WERI-Rb-1 (cell line): ENCODE measurements around the gene EIF3J.

Experiments used
- DNase-seq: peaks from one replicate; pipeline ENCODE4 v3.0.0-alpha.2; 2020
- H3K27ac ChIP-seq: fragments of 250-450 bp; sonication (Bioruptor Pico); 2 replicates; pipeline ENCODE4 v1.5.1; 2020; ENCODE audit warnings: mild to moderate bottlenecking, moderate library complexity
- H3K27me3 ChIP-seq: fragments of 250-450 bp; sonication (Bioruptor Pico); 2 replicates; pipeline ENCODE4 v1.5.1; 2021; ENCODE audit warnings: mild to moderate bottlenecking, low read depth, moderate library complexity; ENCODE audit not compliant: insufficient read depth, severe bottlenecking
- H3K36me3 ChIP-seq: fragments of 250-450 bp; sonication (Bioruptor Pico); 2 replicates; pipeline ENCODE4 v1.5.1; 2020; ENCODE audit warnings: mild to moderate bottlenecking, moderate library complexity
- H3K4me3 ChIP-seq: 2 replicates; pipeline ENCODE4 v1.5.1; 2011; ENCODE audit warnings: low read depth, mild to moderate bottlenecking, control low read depth, low read length
- H3K9me3 ChIP-seq: fragments of 250-450 bp; sonication (Bioruptor Pico); 2 replicates; pipeline ENCODE4 v1.5.1; 2021; ENCODE audit warnings: mild to moderate bottlenecking, moderate library complexity; ENCODE audit not compliant: severe bottlenecking
- TF ChIP-seq, protein P1 (sequence below): IDR thresholded peaks from 2 replicates; pipeline ENCODE4 v1.5.1; 2011; ENCODE audit warnings: low read depth, mild to moderate bottlenecking, control low read depth, inconsistent platforms, low read length

EIF3J gene

DNA sequence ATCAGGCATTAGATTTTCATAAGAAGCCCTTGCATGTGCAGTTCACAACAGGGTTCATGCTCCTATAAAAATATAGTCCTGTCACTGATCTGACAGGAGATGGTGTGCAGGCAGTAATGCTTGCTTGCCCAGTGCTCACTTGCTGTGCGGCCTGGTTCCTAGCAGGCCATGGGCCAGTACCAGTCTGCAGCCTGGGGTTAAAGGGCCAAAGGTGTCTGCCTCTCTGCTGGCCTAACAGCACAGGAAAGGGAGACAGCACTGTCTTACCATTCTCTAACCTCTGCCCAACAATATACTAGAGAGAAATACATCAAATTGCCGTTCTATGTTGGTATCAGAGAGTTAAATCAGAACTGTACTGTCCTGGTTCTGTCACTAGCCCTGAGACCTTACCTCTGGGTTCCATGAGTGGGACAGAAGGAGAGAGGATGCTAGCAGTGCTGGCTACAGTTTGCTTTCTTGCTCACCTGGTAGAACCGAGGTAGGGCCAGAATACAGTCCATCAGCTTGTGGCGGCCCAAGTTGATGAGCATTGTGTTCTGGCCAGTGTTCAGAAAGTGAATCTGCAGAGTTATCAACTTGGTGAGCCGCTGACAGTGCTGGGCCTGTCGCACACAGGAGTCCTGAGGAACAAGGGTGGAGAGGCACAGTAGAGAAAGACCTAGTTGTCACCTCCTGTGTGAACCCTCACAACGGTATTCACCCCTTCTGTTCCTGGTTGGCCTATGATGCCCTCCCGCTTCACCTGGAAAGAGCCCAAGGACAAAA lies 28.6 kb downstream of the EIF3J start:
- no peaks in the 10 kb centered on the region for H3K27me3 ChIP-seq
- H3K36me3 ChIP-seq = peaks cover 47% of the 10 kb centered on the region
- no peak overlapping the region for H3K27ac ChIP-seq
- peaks cover 5% of the 10 kb centered on the region for H3K9me3 ChIP-seq
- TF ChIP-seq, protein P1, sequence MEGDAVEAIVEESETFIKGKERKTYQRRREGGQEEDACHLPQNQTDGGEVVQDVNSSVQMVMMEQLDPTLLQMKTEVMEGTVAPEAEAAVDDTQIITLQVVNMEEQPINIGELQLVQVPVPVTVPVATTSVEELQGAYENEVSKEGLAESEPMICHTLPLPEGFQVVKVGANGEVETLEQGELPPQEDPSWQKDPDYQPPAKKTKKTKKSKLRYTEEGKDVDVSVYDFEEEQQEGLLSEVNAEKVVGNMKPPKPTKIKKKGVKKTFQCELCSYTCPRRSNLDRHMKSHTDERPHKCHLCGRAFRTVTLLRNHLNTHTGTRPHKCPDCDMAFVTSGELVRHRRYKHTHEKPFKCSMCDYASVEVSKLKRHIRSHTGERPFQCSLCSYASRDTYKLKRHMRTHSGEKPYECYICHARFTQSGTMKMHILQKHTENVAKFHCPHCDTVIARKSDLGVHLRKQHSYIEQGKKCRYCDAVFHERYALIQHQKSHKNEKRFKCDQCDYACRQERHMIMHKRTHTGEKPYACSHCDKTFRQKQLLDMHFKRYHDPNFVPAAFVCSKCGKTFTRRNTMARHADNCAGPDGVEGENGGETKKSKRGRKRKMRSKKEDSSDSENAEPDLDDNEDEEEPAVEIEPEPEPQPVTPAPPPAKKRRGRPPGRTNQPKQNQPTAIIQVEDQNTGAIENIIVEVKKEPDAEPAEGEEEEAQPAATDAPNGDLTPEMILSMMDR = no peak
- DNase-seq = no peak
- H3K4me3 ChIP-seq = no peak overlapping the region

DNA sequence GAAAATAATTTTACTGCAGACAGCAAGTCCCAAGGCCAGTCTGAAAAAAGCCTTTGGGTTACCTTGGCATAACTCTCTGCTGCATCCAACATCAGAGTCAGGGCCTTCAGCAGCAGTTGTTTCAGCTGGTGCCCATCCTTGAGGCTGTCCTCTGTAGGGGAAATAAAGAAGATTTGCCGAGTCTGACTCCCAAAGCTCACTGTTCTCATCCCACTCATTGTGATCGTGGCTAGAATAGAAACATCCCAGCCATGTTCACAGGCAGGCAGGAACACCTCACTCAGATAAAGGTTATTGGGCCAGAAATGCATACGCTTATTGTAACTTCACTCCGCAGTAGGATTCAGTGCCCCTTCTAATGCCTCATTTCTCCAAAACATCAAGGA lies 29.2 kb downstream of the EIF3J start:
- no peak for DNase-seq
- Histone ChIP-seq H3K9me3 (peaks cover 5% of the 10 kb centered on the region), H3K36me3 (peaks cover 42% of the 10 kb centered on the region), H3K27me3 (no peaks in the 10 kb centered on the region), H3K4me3 (no peak overlapping the region), H3K27ac (no peak overlapping the region)
- TF ChIP-seq, protein P1 = no peak

DNA sequence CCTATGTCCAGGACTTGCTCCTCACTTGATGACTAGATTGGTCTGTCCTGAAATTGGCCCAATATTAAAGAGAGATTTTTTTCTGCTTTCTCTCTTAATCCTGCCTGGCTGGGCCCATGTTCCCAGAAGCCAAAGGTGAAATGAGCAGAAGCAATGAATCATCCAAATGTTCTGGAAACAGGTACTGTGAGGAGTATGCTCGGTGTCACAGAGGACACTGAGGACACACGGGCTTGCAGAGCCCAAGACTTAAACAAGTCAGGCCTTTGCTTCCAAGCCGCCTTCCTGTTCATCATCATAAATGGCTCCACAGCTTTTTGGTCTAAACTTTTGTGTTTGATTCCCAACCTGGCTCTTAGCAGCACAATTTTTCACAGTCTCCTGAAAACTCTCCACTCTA lies 31.4 kb downstream of the EIF3J start:
- DNase-seq = no peak
- H3K36me3 ChIP-seq = peaks cover 39% of the 10 kb centered on the region
- peaks cover 5% of the 10 kb centered on the region for H3K9me3 ChIP-seq
- H3K27me3 ChIP-seq = no peaks in the 10 kb centered on the region
- H3K27ac ChIP-seq = no peak overlapping the region
- no peak overlapping the region for H3K4me3 ChIP-seq
- TF ChIP-seq, protein P1 = no peak

GRCh38 chr15:44569316-44569715 lies 32.4 kb downstream of the EIF3J start:
- DNase-seq = no peak
- Histone ChIP-seq H3K4me3 (no peak overlapping the region), H3K27me3 (no peaks in the 10 kb centered on the region), H3K9me3 (peaks cover 5% of the 10 kb centered on the region), H3K36me3 (peaks cover 29% of the 10 kb centered on the region), H3K27ac (no peak overlapping the region)
- TF ChIP-seq, protein P1 = no peak

GRCh38 chr15:44570361-44570760 lies 33.4 kb downstream of the EIF3J start:
- H3K27me3 ChIP-seq = no peaks in the 10 kb centered on the region
- H3K36me3 ChIP-seq = peaks cover 19% of the 10 kb centered on the region
- DNase-seq = no peak
- H3K4me3 ChIP-seq = no peak overlapping the region
- H3K27ac ChIP-seq = no peak overlapping the region
- H3K9me3 ChIP-seq = no peaks in the 10 kb centered on the region
- TF ChIP-seq, protein P1 = no peak

DNA sequence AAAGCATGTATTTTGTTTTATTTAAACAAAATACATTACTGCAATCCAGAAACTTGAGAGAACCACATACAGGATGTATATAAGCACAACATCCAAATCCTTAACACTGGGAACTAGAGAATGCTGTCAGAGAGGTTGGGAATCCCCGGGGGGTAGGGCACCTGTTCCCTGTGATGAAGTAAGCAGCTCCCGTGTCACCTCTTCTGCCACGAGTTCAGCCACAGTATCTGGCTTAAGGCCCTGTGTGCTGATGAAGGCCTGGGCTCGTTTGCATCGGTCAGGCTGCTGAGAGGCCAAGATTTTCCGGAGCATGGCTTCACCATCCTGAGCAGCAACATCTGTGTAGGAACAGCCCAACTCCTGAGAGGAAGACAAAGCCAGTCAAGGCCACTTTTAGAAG lies 36.4 kb downstream of the EIF3J start:
- H3K4me3 ChIP-seq = no peak overlapping the region
- TF ChIP-seq, protein P1 = no peak
- peaks cover 8% of the 10 kb centered on the region; the same call in 1 of the 2 replicates for H3K36me3 ChIP-seq
- H3K9me3 ChIP-seq = no peaks in the 10 kb centered on the region
- no peak overlapping the region for H3K27ac ChIP-seq
- no peak for DNase-seq
- no peaks in the 10 kb centered on the region for H3K27me3 ChIP-seq
